HG03558 (cell line): ENCODE data around the gene GATA5.

Experiments
- ATAC-seq: cut with Tn5 transposase; IDR thresholded peaks from one replicate; pipeline ENCODE4 v1.9.1; 2021; ENCODE audit warnings: moderate number of reproducible peaks; ENCODE audit not compliant: unreplicated experiment; ENCODE audit errors: extremely low read depth

The GATA5 gene

GRCh38 chr20:62458275-62459251 is 17.2 kb downstream of the GATA5 start:
- no peak for ATAC-seq

DNA sequence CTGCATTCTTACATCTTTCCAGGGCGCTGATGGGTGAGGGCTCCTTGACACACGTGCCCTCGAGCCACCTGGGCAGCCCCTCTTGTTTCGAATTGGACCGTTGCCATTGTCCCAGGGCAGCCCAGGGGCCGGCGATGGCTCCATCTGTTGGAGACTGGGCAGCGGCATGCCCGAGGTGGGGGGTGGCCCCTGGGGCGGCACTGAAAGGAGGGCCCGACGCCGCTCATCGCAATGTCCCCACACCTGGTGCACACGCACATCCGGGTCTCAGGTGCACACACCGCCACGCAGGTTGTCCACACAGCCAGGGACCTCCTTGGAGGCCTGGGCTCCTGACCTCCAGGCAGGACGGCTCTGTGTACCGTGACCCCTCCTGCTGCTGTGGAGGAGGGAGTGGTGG is 18.0 kb downstream of the GATA5 start:
- ATAC-seq = no peak

DNA sequence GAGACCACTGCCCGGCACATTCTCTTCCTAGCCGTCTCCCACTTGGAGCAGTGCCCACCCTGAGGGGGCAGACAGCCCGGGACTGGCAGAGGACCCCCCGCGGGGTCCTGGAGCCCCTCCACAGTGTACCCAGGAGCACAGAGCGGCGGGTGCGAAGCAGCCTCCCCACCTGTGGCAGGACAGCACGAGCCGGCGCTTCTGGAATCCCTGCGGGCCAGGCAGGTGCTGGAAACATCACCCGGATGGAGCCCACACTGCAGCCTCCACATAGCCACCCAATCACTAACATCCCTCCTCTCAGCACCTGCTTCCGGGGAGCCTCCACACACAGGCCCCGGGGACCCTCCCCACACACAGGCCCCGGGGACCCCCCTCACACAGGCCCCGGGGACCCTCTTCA is 18.7 kb downstream of the GATA5 start:
- ATAC-seq = no peak

DNA sequence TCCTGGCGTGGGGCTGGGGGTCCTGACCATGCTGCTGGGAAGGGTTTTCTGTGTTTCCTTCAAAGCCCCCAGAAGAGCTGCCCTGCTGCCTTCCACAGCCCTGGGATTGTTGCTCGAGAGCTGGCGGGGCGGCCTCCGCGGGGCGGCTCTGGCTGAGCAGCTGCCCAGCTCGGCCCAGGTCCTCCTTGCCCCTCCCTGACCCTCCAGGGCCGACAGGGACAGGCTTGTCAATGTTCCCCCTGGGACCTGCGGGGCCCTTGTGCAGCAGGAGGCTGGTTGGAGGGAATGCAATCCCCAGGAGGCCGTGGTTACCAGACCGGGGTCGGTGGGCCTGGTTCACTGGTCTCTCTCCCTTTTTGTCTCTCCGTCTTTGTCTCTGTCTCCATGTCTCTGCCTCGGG is 19.9 kb downstream of the GATA5 start:
- ATAC-seq = no peak

DNA sequence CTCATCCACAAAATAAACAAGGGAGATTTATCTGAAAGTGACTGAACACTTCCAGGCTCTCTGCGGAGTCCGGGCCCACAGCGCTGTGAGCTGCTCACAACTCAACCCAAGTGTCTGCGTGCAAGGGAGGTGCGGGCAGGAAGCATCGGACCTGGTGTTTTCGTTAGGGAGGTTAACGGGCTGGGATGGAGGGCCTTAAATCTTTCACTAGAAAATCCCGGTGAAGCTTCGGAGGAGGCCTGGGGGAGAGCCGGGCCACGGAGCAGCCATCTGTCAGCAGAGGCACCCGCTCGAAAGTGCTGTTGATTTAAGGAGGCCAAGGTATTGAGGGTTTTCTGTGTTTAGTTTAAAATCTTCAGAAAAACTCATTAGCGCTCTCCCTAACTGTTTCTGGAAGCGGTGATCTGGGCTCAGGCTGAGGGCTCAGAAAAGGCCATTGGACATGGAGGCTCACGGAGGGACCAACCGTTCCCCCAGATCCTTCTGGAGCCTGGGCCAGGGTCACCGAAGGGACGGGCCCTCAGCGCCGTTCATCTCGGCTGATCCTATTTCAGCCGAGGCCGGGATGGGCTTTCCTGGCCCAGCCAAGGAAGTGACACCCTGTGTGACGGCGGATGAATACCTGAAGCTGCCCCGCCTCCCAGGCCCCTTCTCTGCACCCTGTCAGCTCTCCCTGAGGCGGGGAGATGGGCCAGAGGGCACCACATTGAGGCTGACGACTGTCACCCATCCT is 20.7 kb downstream of the GATA5 start:
- ATAC-seq = no peak

GRCh38 chr20:62453186-62453808 is 22.5 kb downstream of the GATA5 start:
- no peak for ATAC-seq

- ATAC-seq = no peak
Measured at GRCh38 chr20:62452475-62453095, 23.2 kb downstream of the GATA5 start.

DNA sequence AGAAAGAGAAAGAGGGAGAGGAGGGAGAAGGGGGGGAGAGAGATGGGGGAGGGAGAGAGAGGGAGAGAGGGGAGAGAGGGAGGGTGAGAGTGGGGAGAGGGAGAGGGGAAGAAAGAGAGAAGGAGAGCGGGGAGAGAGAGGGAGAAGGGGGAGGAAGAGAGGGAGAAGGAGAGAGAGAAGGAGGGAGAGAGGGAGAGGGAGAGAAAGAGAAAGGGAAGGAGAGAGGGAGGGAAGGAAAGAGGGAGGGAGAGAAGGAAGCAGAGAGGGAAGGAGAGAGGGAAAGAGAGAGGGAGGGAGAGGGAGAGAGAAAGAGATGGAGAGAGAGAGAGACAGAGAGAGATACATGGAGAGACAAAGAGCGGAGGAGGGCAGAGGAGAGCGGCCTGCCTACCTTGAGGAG is 23.8 kb downstream of the GATA5 start:
- no peak for ATAC-seq

DNA sequence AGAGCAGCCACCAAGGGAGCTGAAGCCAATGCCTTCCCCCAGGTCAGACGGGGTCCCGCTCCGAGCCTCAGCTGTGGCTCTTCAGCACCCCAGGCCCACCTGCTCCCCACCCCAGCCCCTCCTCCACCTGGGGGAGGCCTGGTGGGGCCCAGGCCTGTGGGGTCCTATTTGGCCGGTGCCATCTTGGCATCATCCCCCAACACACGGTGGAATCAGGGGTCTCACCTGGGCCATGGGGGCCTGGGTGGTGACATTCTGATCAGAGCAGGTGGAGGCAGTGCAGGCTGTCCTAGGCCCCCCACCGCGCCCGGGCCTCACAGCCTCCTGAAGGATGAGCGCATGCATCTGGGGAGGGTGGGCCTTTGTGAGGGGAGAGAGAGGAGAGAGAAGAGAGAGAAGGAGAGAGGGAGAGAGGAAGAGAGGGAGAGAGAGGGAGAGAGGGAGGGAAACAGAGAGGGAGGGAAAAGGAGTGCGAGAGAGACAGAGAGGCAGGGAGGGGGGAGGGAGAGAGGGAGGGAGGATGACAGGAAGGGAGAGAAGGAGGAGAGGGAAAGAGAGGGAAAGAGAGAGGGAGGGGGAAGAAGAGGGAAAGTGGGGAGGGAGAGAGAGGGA is 24.5 kb downstream of the GATA5 start:
- ATAC-seq = no peak

- ATAC-seq = no peak
Measured at GRCh38 chr20:62449951-62450691, 25.7 kb downstream of the GATA5 start.

DNA sequence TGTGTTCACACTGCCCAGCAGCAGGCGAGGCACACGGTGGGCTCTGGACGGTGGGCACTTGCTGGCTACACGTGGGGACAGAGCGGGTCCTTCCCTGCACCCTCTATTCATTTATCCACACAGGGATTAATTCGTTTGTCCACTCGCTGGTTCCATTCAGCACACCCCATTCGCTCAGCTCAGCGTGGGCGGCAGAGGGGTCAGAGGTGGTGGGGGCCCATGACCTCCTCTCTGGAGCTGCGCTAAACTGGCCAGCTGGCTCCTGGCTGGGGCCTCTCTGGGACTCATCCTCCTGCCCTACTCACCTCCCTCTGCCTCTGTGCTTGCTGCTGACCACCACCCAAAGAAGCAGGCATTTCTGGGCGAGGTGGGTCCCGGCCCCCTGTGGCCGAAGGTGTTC is 27.0 kb downstream of the GATA5 start:
- ATAC-seq = no peak

GRCh38 chr20:62448038-62448437 is 27.8 kb downstream of the GATA5 start:
- no peak for ATAC-seq

DNA sequence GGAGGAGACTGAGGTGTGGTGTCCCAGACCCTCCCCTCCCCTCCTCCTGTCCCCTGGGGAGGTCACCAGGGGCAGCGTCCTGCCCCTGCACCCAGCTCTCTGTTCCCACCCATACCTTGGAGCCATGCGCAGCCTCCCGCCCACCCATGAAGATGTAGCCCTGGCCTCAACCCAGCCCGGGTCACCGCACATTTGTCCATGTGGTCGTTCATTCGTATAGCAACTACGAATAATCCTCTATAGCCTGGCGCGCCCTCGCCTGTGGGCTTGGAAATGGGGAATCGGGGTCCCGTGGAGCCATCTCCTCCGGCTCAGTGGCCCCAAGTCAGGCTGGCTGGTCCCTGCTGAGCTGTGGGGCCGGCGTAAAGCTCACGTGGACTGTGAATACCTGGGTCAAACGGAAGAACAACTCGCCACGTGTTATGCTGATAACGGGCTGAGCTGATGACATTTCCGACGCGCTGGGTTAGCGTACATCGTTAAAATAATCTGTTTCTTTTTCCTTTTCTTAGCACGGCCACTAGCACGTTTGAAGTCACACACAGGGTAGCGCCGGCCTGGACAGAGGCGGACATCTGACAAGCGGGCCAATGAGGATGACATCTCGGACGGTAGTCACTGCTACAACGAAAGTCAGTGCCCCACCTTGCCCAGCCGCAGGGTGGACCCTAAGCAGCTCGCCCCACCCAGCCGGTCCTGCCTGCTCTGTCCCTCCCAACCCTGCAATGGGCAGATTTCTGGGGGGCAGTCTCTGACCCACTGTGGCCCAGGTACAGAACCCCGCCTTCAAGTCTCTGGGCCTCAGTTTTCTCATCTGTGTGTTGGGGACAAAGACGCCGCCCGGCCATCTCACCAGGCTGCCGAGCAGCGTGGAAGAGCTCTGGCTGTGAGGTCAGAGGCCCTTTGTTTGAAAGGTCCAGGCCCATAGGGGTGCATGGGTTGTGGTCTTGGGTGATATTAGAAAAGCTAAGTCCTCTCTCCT is 28.6 kb downstream of the GATA5 start:
- no peak for ATAC-seq

GRCh38 chr20:62446481-62446880 is 29.3 kb downstream of the GATA5 start:
- no peak for ATAC-seq

DNA sequence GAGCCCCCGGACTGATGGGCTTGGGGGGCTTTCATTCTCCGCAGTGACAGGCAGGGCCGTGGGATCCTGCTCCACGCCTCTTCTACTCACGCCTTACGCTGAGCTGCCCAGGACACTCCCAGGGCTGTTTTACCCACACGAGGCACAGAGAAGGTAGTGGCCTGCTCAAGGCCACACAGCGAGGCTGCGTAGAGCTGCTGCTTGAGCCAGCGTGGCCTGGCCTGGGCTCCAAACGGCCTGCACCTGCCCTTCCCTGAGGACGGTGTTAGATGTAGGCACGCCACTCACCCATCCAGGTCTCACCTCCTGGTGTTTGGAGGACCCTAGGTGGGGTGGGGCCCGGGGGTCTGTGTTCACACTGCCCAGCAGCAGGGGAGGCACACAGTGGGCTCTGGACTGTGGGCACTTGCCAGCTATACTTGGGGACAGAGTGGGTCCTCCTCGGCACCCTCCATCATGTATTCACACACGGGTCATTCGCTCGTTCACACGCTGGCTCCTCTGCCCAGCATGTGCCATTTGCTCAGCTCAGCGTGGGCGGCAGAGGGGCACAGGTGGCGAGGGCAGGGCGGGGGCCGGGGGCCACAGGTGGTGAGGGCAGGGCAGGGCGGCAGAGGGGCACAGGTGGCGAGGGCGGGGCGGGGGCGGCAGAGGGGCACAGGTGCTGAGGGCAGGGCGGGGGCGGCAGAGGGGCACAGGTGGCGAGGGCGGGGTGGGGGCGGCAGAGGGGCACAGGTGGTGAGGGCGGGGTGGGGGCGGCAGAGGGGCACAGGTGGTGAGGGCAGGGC is 30.0 kb downstream of the GATA5 start:
- no peak for ATAC-seq

DNA sequence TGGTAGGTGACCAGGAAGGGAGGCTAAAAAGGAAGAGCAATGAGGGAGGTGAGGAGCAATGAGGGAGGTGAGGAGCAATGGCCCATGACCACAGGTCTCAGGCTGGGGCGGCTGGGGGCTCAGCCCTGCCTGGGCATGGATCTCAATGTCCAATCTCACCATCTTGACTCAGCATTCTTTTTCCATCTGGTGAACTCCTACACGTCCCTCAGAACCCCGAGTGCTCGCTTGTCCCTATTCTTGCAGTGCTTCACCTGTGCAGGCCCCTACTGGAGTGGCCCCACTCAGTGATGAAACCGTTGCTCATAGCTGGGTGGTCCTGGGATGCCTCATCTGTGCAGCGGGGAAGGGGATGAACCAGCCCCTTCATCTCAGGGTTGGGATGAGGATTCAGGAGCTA is 31.5 kb downstream of the GATA5 start:
- ATAC-seq = no peak

- ATAC-seq = no peak
Measured at GRCh38 chr20:62441987-62442539, 33.7 kb downstream of the GATA5 start.
